GM20000 (cell line): ENCODE measurements around the gene LARGE1.

Source experiments
- DNase-seq: peaks from one replicate; pipeline ENCODE4 v3.0.0; 2012; ENCODE audit warnings: low spot score
- TF ChIP-seq, protein P1 (sequence below): IDR thresholded peaks from 2 replicates; pipeline ENCODE4 v1.5.1; 2012; ENCODE audit warnings: mild to moderate bottlenecking, control low read depth; ENCODE audit errors: extremely low read depth, missing control alignments

The LARGE1 gene

GRCh38 chr22:33519974-33520903, 400.0 kb downstream of the LARGE1 start:
- DNase-seq, result no peak
- TF ChIP-seq, protein P1, sequence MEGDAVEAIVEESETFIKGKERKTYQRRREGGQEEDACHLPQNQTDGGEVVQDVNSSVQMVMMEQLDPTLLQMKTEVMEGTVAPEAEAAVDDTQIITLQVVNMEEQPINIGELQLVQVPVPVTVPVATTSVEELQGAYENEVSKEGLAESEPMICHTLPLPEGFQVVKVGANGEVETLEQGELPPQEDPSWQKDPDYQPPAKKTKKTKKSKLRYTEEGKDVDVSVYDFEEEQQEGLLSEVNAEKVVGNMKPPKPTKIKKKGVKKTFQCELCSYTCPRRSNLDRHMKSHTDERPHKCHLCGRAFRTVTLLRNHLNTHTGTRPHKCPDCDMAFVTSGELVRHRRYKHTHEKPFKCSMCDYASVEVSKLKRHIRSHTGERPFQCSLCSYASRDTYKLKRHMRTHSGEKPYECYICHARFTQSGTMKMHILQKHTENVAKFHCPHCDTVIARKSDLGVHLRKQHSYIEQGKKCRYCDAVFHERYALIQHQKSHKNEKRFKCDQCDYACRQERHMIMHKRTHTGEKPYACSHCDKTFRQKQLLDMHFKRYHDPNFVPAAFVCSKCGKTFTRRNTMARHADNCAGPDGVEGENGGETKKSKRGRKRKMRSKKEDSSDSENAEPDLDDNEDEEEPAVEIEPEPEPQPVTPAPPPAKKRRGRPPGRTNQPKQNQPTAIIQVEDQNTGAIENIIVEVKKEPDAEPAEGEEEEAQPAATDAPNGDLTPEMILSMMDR, result no peak

GRCh38 chr22:33519071-33519973, 401.0 kb downstream of the LARGE1 start:
- DNase-seq, result peak; percentile 66

DNA sequence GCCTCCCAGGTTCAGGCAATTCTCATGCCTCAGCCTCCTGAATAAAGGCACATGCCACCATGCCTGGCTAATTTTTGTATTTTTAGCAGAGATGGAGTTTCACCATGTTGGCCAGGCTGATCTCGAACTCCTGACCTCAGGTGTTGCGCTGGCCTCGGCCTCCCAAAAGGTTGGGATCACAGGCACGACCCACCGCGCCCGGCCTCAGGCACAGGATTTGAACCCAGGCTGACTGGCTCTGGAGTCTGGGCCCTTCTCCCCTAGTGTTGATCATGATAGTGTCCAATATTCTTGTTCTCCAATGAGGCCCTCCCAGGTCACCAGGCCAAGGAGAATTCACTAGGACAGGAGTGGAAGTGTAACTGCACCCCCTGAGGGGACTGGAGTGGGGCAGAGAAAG, 401.9 kb downstream of the LARGE1 start:
- TF ChIP-seq, protein P1, result no peak

More at GRCh38 chr22:33519071-33519973, 401.0 kb downstream of the LARGE1 start:
- TF ChIP-seq, protein P1, result peak; percentile 9

DNA sequence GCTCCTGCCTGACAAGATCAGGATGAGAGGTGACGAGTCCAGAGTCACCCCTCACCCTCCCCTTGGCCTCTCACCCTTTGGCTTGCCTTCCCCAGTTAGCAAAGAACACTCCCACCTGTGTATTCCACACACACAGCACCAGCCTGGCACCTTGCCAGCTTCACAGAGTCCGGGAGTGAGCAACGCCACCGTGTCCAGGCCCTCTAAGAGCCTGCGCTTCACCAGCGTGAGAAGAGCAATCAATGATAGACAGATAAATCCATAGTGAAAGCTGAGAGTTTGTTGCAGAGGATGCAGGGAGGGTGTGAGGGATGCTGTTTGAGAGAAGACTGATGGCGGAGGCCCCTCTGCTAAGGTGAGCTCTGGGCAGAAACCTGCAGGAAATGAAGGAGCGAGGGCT, 404.5 kb downstream of the LARGE1 start:
- TF ChIP-seq, protein P1, result no peak
- no peak for DNase-seq

More for the DNA sequence above, 401.9 kb downstream of the LARGE1 start:
- DNase-seq, result no peak

DNA sequence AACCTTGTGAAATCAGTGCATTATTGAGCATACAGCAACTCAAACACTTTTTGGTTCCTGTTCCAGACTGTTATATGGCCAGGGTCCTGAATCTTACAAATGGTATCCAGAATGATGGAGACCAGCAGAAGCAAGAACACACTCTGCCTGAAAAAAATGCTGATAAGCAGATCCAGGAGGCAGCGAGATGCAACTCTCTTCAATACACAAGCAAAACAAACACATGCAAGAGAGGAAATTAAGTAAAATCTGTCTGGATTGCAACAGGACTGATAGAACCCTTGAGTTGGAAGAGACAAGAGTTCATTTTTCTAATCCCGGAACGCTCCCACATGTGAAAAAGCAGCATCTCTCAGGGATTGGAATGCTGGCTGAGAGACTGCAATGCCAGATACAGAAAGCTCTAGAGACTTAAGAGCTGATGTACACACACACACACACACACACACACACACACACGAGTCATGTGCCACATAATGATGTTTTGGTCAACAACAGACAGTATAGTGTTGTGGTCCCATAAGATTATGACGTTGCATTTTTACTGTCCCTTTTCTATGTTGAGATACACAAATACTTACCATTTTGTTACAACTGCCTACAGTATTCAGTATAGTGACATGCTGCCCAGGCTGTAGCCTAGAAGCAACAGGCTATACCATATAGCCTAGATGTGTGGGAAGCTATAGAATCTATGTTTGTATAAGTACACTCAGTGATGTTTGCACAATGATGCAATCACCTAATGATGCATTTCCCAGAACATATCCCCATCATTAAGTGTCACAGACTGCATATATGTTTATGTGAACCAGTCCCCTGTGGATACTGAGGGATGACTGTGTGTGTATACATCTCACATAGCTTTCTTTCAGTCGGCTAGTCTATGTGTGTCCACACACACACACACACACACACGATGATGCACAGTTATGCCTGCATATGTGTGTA, 406.6 kb downstream of the LARGE1 start:
- DNase-seq, result no peak
- TF ChIP-seq, protein P1, result no peak

GRCh38 chr22:33512908-33513307, 407.4 kb downstream of the LARGE1 start:
- no peak for DNase-seq
- TF ChIP-seq, protein P1, result no peak
